ENCODE results near the gene COLEC11.

DNA sequence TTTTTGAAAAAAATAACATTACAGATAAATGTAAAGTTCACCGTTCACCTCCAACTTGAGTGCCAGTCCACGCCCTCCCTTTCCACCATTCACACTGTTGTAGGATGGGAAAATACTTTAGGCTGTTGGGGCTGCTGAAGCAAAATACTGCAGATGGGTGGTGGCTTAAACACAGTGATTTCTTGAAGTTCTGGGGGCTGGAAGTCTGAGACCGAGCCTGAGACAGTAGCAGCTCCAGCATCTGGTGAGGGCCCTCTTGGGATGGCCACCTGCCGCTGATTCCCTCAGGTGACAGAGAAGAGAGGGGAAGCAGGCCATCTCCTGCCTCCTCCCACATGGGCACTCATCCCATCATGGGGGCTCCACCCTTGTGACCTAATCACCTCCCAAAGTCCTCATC lies 80.8 kb downstream of the COLEC11 start:
- TF ChIP-seq POLR2AphosphoS5 (IDR thresholded peaks at IDR 0.05; ENCODE audit: low read depth, low read length) (no peak), TAF1 (IDR thresholded peaks at IDR 0.05; ENCODE audit: borderline replicate concordance, low read depth, low read length) (no peak), POLR2A (IDR thresholded peaks at IDR 0.05; ENCODE audit: low read depth, low read length) (no peak)

Measured in GM12892 (cell line).